Lower lobe of right lung (tissue), 2 donors: ENCODE measurements around the gene RCOR1. TPM values are rescaled to one million over a fixed set of nuclear protein-coding genes. Genes with fewer than 3 reads are reported as not detected.
"Not testable (repeated sequence)": the region's sequence is repeated elsewhere in the genome, so short reads cannot be mapped to it uniquely, and the experiment has no call there.

Experiments
- ATAC-seq, 2 donors: fragments of 200-7000 bp; cut with Tn5 transposase; one replicate each; pipeline ENCODE4 v1.9.1; 2020 to 2022; ENCODE audit warnings: mild to moderate bottlenecking in 2 of 2, moderate library complexity in 2 of 2
- DNase-seq: peaks from one replicate; pipeline ENCODE4 v3.0.0-alpha.2; 2020
- H3K27ac ChIP-seq: fragments of 200-600 bp; one replicate; pipeline ENCODE4 v1.8.0; 2022
- H3K27me3 ChIP-seq: fragments of 200-600 bp; one replicate; pipeline ENCODE4 v1.8.0; 2022; ENCODE audit warnings: low read depth
- H3K36me3 ChIP-seq: fragments of 200-600 bp; one replicate; pipeline ENCODE4 v1.8.0; 2022; ENCODE audit warnings: mild to moderate bottlenecking
- H3K4me1 ChIP-seq: fragments of 200-600 bp; one replicate; pipeline ENCODE4 v1.8.0; 2022
- H3K4me3 ChIP-seq: fragments of 200-600 bp; one replicate; pipeline ENCODE4 v1.8.0; 2022; ENCODE audit warnings: mild to moderate bottlenecking
- H3K9me3 ChIP-seq: fragments of 200-600 bp; one replicate; pipeline ENCODE4 v1.8.0; 2022
- CTCF ChIP-seq: fragments of 200-600 bp; IDR thresholded peaks from one replicate; pipeline ENCODE4 v1.8.0; 2022; ENCODE audit warnings: antibody characterized with exemption, mild to moderate bottlenecking
- intact Hi-C: fragments of 100-400 bp; cut with DNase I; formaldehyde crosslinking; loops from one replicate; pipeline ENCODE4 v1.11.0; 2022
- total RNA-seq: library from RNA; stranded (reverse); fragmentation: NEBNext Ultra II Directional; extraction: Animal tissue kit (Norgen Biotek cat#: 25700); gene quantifications from one replicate; pipeline ENCODE4 v1.2.1, GENCODE V29; 2021
- donor health status: DM: no; HTN: yes; CAD: no; lungs with severe emphysema.

The RCOR1 gene
- total RNA-seq, 1 donor from 2014 or later = 53.6 TPM

- intact Hi-C loops = no loop called here
- no peak overlapping the region for H3K27ac ChIP-seq
- TF ChIP-seq CTCF = no peak
- ATAC-seq (peak in 1 of 2 donors; percentile 17), DNase-seq (no peak)
- H3K4me1 ChIP-seq = no peaks in the 10 kb centered on the region
- H3K4me3 ChIP-seq = no peak overlapping the region
- no peaks in the 10 kb centered on the region for H3K9me3 ChIP-seq
- H3K27me3 ChIP-seq = peaks cover 5% of the 10 kb centered on the region
- no peaks in the 10 kb centered on the region for H3K36me3 ChIP-seq
These were observed 168.8 kb downstream of the RCOR1 start for GRCh38 chr14:102761206-102761605.

- no peaks in the 10 kb centered on the region for H3K36me3 ChIP-seq
- no peak for DNase-seq
- no peak overlapping the region for H3K27ac ChIP-seq
- H3K9me3 ChIP-seq = no peaks in the 10 kb centered on the region
- intact Hi-C loops = no loop called here
- H3K27me3 ChIP-seq = peaks cover 5% of the 10 kb centered on the region
- TF ChIP-seq CTCF = no peak
- ATAC-seq = peak; percentile 24 to 46
- no peak overlapping the region for H3K4me3 ChIP-seq
- no peaks in the 10 kb centered on the region for H3K4me1 ChIP-seq
These were observed 171.8 kb downstream of the RCOR1 start for GRCh38 chr14:102764220-102764671.

GRCh38 chr14:102765770-102766169, 173.3 kb downstream of the RCOR1 start:
- H3K4me1 ChIP-seq, DNase-seq, H3K9me3 ChIP-seq, H3K36me3 ChIP-seq, intact Hi-C loops, H3K4me3 ChIP-seq, H3K27me3 ChIP-seq, ATAC-seq, H3K27ac ChIP-seq: not testable (repeated sequence)

GRCh38 chr14:102768223-102769048, 176.0 kb downstream of the RCOR1 start:
- intact Hi-C loops = no loop called here
- H3K4me3 ChIP-seq = no peak overlapping the region
- no peaks in the 10 kb centered on the region for H3K4me1 ChIP-seq
- no peaks in the 10 kb centered on the region for H3K9me3 ChIP-seq
- DNase-seq (peak; percentile 34), ATAC-seq (peak; percentile 70 to 82)
- H3K36me3 ChIP-seq = no peaks in the 10 kb centered on the region
- TF ChIP-seq CTCF = no peak
- H3K27ac ChIP-seq = no peak overlapping the region
- H3K27me3 ChIP-seq = no peaks in the 10 kb centered on the region

GRCh38 chr14:102769049-102769327, 176.5 kb downstream of the RCOR1 start:
- no peaks in the 10 kb centered on the region for H3K36me3 ChIP-seq
- no peak overlapping the region for H3K4me3 ChIP-seq
- DNase-seq = no peak
- no peak for TF ChIP-seq CTCF
- no peak overlapping the region for H3K27ac ChIP-seq
- H3K9me3 ChIP-seq = no peaks in the 10 kb centered on the region
- intact Hi-C loops = no loop called here
- no peak for ATAC-seq
- H3K27me3 ChIP-seq = no peaks in the 10 kb centered on the region
- no peaks in the 10 kb centered on the region for H3K4me1 ChIP-seq
